GM23338 (cell line): Measurements from ENCODE around the gene DPP10. TPM values are rescaled to one million over a fixed set of nuclear protein-coding genes. Genes with fewer than 3 reads are reported as not detected.
A peak's percentile ranks its signal among the peaks of the same experiment; 100 is the strongest.
"Not testable (repeated sequence)": the region's sequence is repeated elsewhere in the genome, so short reads cannot be mapped to it uniquely, and the experiment has no call there.

Experiments used
- ATAC-seq: fragments of 200-7000 bp; cut with Tn5 transposase; 3 replicates; pipeline ENCODE4 v1.9.1; 2020
- DNase-seq: peaks from one replicate; pipeline ENCODE4 v3.0.0-alpha.2; 2015; ENCODE audit warnings: low spot score
- H2AFZ ChIP-seq: fragments of 200-600 bp; sonication (generic); 2 replicates; pipeline ENCODE4 v1.8.0; 2016; ENCODE audit warnings: antibody characterized with exemption, mild to moderate bottlenecking, moderate library complexity
- H3F3A ChIP-seq: fragments of 200-600 bp; sonication (generic); replicated peaks from 2 replicates; pipeline ENCODE4 v1.8.0; 2017; ENCODE audit warnings: antibody characterized with exemption, mixed run types, low read depth
- H3K27ac ChIP-seq: fragments of 200-600 bp; sonication (generic); 2 replicates; pipeline ENCODE4 v1.6.1; 2016; ENCODE audit warnings: low read depth
- H3K27me3 ChIP-seq: fragments of 200-600 bp; sonication (generic); 2 replicates; pipeline ENCODE4 v1.8.0; 2016; ENCODE audit warnings: mild to moderate bottlenecking, mixed run types, moderate library complexity; ENCODE audit not compliant: insufficient read depth
- H3K36me3 ChIP-seq: fragments of 200-600 bp; sonication (generic); 2 replicates; pipeline ENCODE4 v1.8.0; 2016; ENCODE audit warnings: mild to moderate bottlenecking; ENCODE audit not compliant: insufficient read depth
- H3K4me1 ChIP-seq: fragments of 200-600 bp; sonication (generic); 2 replicates; pipeline ENCODE4 v1.8.0; 2016; ENCODE audit warnings: mild to moderate bottlenecking, moderate library complexity; ENCODE audit not compliant: insufficient read depth
- H3K4me2 ChIP-seq: fragments of 200-600 bp; sonication (generic); 2 replicates; pipeline ENCODE4 v1.7.1; 2017; ENCODE audit warnings: mixed run types
- H3K4me3 ChIP-seq: fragments of 200-600 bp; sonication (generic); 2 replicates; pipeline ENCODE4 v1.6.1; 2016; ENCODE audit warnings: mixed run types
- H3K79me2 ChIP-seq: fragments of 200-600 bp; sonication (generic); replicated peaks from 2 replicates; pipeline ENCODE4 v1.8.0; 2017; ENCODE audit warnings: mild to moderate bottlenecking; ENCODE audit not compliant: insufficient read depth
- H3K9me2 ChIP-seq: fragments of 200-600 bp; sonication (generic); 2 replicates; pipeline ENCODE4 v1.8.0; 2017; ENCODE audit not compliant: insufficient read depth
- H4K20me1 ChIP-seq: fragments of 200-600 bp; sonication (generic); replicated peaks from 2 replicates; pipeline ENCODE4 v1.8.0; 2017; ENCODE audit warnings: mild to moderate bottlenecking; ENCODE audit not compliant: insufficient read depth
- H3K27ac Mint-ChIP-seq: 2 replicates; pipeline ENCODE4 v1.8.0; 2020; ENCODE audit warnings: inconsistent platforms, mild to moderate bottlenecking, moderate library complexity, mixed read lengths
- H3K27me3 Mint-ChIP-seq: 3 replicates; pipeline ENCODE4 v1.8.0; 2022; ENCODE audit warnings: low read depth, mild to moderate bottlenecking, moderate library complexity, mixed read lengths, inconsistent platforms; ENCODE audit not compliant: insufficient read depth, poor library complexity
- H3K36me3 Mint-ChIP-seq: 3 replicates; pipeline ENCODE4 v1.8.0; 2021; ENCODE audit warnings: low read depth, mild to moderate bottlenecking, inconsistent platforms, moderate library complexity, mixed read lengths
- H3K4me1 Mint-ChIP-seq: 3 replicates; pipeline ENCODE4 v1.8.0; 2020; ENCODE audit warnings: mild to moderate bottlenecking, inconsistent platforms, mixed read lengths
- H3K4me3 Mint-ChIP-seq: 3 replicates; pipeline ENCODE4 v1.8.0; 2021; ENCODE audit warnings: moderate library complexity, mild to moderate bottlenecking, inconsistent platforms, mixed read lengths
- H3K9me3 Mint-ChIP-seq: 3 replicates; pipeline ENCODE4 v1.8.0; 2020; ENCODE audit warnings: moderate library complexity, mild to moderate bottlenecking, inconsistent platforms, mixed read lengths
- EZH2 ChIP-seq: fragments of 200-600 bp; sonication (generic); IDR thresholded peaks from one replicate; pipeline ENCODE4 v1.8.0; 2017; ENCODE audit warnings: antibody characterized with exemption, mild to moderate bottlenecking, low read depth; ENCODE audit not compliant: unreplicated experiment
- JUNB ChIP-seq: IDR thresholded peaks from one replicate; pipeline ENCODE4 v1.6.1; 2016; ENCODE audit warnings: antibody characterized with exemption; ENCODE audit not compliant: unreplicated experiment
- NANOG ChIP-seq: IDR thresholded peaks from 2 replicates; pipeline ENCODE4 v1.6.1; 2016; ENCODE audit warnings: antibody characterized with exemption, borderline replicate concordance
- ZNF331 ChIP-seq: fragments of 250-450 bp; sonication (Bioruptor Pico); IDR thresholded peaks from 2 replicates; pipeline ENCODE4 v1.5.0; 2020; ENCODE audit warnings: low read depth, mild to moderate bottlenecking, moderate library complexity
- polyA plus RNA-seq: library from polyadenylated mRNA; unstranded; fragments of >200 nt; fragmentation: Nextera tagmentation; extraction: Ambion mirVana; gene quantifications from 2 replicates; pipeline ENCODE4 v1.2.1, GENCODE V29; 2016
- total RNA-seq: library from RNA; depleted of rRNA; stranded (reverse); fragments of >200 nt; shearing (Covaris generic); gene quantifications from 2 replicates; pipeline ENCODE4 v1.2.3, GENCODE V29; 2014
- TF ChIP-seq, protein P1 (sequence below): fragments of 250-450 bp; sonication (Bioruptor Pico); IDR thresholded peaks from 2 replicates; pipeline ENCODE4 v1.5.0; 2020; ENCODE audit warnings: mild to moderate bottlenecking, moderate library complexity

Gene DPP10
- total and polyA plus RNA-seq, 2 experiments from 2014 or later, result 3.6 to 14.8 TPM

DNA sequence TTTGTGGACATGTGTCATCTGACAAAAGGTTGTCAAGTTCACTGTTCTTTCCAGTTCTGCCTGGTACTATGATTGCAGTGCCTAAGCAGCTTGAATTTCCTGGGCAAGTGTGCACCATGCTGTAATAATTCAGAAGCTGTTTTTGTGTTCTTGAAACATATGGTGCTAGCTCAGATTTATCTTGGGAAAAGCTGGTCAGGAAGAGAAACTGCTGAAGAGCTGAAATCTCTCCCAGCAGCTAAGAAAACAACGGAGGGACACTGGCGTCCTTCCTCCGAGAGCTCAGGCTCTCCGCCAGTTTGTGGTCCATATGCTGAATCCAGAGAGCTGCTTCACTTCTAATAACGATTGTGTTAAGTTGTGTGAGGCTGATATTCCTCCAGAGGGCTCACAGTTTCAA lies 642.0 kb downstream of the DPP10 start (continued):
- TF ChIP-seq, protein P1, sequence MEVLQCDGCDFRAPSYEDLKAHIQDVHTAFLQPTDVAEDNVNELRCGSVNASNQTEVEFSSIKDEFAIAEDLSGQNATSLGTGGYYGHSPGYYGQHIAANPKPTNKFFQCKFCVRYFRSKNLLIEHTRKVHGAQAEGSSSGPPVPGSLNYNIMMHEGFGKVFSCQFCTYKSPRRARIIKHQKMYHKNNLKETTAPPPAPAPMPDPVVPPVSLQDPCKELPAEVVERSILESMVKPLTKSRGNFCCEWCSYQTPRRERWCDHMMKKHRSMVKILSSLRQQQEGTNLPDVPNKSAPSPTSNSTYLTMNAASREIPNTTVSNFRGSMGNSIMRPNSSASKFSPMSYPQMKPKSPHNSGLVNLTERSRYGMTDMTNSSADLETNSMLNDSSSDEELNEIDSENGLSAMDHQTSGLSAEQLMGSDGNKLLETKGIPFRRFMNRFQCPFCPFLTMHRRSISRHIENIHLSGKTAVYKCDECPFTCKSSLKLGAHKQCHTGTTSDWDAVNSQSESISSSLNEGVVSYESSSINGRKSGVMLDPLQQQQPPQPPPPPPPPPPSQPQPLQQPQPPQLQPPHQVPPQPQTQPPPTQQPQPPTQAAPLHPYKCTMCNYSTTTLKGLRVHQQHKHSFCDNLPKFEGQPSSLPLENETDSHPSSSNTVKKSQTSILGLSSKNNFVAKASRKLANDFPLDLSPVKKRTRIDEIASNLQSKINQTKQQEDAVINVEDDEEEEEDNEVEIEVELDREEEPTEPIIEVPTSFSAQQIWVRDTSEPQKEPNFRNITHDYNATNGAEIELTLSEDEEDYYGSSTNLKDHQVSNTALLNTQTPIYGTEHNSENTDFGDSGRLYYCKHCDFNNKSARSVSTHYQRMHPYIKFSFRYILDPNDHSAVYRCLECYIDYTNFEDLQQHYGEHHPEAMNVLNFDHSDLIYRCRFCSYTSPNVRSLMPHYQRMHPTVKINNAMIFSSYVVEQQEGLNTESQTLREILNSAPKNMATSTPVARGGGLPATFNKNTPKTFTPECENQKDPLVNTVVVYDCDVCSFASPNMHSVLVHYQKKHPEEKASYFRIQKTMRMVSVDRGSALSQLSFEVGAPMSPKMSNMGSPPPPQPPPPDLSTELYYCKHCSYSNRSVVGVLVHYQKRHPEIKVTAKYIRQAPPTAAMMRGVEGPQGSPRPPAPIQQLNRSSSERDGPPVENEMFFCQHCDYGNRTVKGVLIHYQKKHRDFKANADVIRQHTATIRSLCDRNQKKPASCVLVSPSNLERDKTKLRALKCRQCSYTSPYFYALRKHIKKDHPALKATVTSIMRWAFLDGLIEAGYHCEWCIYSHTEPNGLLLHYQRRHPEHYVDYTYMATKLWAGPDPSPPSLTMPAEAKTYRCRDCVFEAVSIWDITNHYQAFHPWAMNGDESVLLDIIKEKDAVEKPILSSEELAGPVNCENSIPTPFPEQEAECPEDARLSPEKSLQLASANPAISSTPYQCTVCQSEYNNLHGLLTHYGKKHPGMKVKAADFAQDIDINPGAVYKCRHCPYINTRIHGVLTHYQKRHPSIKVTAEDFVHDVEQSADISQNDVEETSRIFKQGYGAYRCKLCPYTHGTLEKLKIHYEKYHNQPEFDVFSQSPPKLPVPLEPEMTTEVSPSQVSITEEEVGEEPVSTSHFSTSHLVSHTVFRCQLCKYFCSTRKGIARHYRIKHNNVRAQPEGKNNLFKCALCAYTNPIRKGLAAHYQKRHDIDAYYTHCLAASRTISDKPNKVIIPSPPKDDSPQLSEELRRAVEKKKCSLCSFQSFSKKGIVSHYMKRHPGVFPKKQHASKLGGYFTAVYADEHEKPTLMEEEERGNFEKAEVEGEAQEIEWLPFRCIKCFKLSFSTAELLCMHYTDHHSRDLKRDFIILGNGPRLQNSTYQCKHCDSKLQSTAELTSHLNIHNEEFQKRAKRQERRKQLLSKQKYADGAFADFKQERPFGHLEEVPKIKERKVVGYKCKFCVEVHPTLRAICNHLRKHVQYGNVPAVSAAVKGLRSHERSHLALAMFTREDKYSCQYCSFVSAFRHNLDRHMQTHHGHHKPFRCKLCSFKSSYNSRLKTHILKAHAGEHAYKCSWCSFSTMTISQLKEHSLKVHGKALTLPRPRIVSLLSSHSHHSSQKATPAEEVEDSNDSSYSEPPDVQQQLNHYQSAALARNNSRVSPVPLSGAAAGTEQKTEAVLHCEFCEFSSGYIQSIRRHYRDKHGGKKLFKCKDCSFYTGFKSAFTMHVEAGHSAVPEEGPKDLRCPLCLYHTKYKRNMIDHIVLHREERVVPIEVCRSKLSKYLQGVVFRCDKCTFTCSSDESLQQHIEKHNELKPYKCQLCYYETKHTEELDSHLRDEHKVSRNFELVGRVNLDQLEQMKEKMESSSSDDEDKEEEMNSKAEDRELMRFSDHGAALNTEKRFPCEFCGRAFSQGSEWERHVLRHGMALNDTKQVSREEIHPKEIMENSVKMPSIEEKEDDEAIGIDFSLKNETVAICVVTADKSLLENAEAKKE, result no peak
- TF ChIP-seq EZH2 (no peak), JUNB (no peak), ZNF331 (CRISPR knock-in tag) (no peak)

DNA sequence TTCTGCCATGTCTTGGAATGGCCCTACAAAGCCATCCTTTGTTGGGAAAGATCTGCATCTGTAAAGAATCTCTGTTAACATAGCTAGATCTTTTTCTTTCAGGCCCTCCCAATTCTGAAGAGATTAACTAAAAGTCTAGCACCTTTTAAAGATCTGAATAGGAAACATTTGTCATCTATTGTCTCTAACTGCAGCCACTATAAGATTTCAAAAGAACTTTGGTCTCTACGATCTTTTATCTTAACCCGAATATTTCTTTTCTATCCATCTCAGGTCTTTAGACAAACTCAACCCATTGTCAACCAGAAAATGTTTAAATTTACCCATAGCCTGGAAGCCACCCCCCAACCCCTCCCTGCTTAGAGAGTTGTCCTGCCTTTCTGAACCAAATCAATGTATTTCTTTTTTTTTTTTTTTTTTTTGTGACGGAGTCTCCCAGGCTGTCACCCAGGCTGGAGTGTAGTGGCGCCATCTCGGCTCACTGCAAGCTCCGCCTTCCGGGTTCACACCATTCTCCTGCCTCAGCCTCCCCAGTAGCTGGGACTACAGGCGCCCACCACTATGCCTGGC lies 643.7 kb downstream of the DPP10 start:
- H3F3A ChIP-seq, H2AFZ ChIP-seq, H3K27ac ChIP-seq, H3K27me3 Mint-ChIP-seq, H3K27ac Mint-ChIP-seq, H3K9me2 ChIP-seq, H3K4me3 Mint-ChIP-seq, H3K27me3 ChIP-seq, H3K4me2 ChIP-seq, H4K20me1 ChIP-seq, H3K4me3 ChIP-seq, H3K79me2 ChIP-seq: not testable (repeated sequence)
- H3K36me3 Mint-ChIP-seq, result peaks cover 31% of the 10 kb centered on the region
- H3K9me3 Mint-ChIP-seq, result peaks cover 32% of the 10 kb centered on the region
- peak; percentile 36; the same call in 1 of the 2 replicates for TF ChIP-seq NANOG
- peak; percentile 52 for ATAC-seq
- H3K4me1 Mint-ChIP-seq, result peaks cover 15% of the 10 kb centered on the region; the same call in 2 of the 3 replicates
- Histone ChIP-seq H3K4me1 (peaks cover 20% of the 10 kb centered on the region; the same call in 1 of the 2 replicates), H3K36me3 (peaks cover 19% of the 10 kb centered on the region)
- DNase-seq, result peak; percentile 19
